H1 (cell line): ENCODE data around the gene SRRT.
"Not testable (repeated sequence)": the region's sequence is repeated elsewhere in the genome, so short reads cannot be mapped to it uniquely, and the experiment has no call there.

Source experiments
- CHD1 ChIP-seq: IDR thresholded peaks from 2 replicates; pipeline ENCODE4 v1.6.1; 2012; ENCODE audit warnings: low read depth, low read length, improper control_type of control experiment
- CTCF ChIP-seq, 3 experiments: IDR thresholded peaks; 1 replicate in 2 of 3; 2 replicates in 1 of 3; pipeline versions ENCODE4 v1.5.1 to v1.6.1; 2011; ENCODE audit warnings: low read length in 3 of 3, mild to moderate bottlenecking in 3 of 3, inconsistent platforms in 2 of 3, low read depth in 1 of 3, moderate library complexity in 1 of 3; ENCODE audit not compliant: insufficient read depth in 1 of 3; ENCODE audit errors: control extremely low read depth in 1 of 3
- EZH2 ChIP-seq: fragments of 200-600 bp; sonication (generic); IDR thresholded peaks from 2 replicates; pipeline ENCODE4 v1.7.1; 2012; ENCODE audit warnings: low read depth, mild to moderate bottlenecking, moderate library complexity, low read length, inconsistent platforms; ENCODE audit not compliant: severe bottlenecking
- HDAC2 ChIP-seq, 2 experiments: fragments of 300-600 bp in 1 of 2; sonication (generic) in 1 of 2; IDR thresholded peaks; 2 replicates each; pipeline ENCODE4 v1.6.1; 2011 to 2012; ENCODE audit warnings: low read depth in 2 of 2, low read length in 2 of 2, mild to moderate bottlenecking in 2 of 2, moderate library complexity in 2 of 2, borderline replicate concordance in 1 of 2, inconsistent platforms in 1 of 2
- JUN ChIP-seq: IDR thresholded peaks from 2 replicates; pipeline ENCODE4 v1.6.1; 2011; ENCODE audit warnings: low read depth, mild to moderate bottlenecking, improper control_type of control experiment, low read length
- POLR2A ChIP-seq, 2 experiments: IDR thresholded peaks; 1 replicate in 1 of 2; 2 replicates in 1 of 2; pipeline ENCODE4 v1.6.1; 2011; ENCODE audit warnings: low read depth in 2 of 2, low read length in 2 of 2, mild to moderate bottlenecking in 2 of 2; ENCODE audit errors: control extremely low read depth in 1 of 2
- POLR2AphosphoS5 ChIP-seq: IDR thresholded peaks from 2 replicates; pipeline ENCODE4 v1.6.1; 2011; ENCODE audit warnings: low read depth, low read length
- TF ChIP-seq, protein P1 (sequence below): IDR thresholded peaks from 2 replicates; pipeline ENCODE4 v1.6.1; 2012; ENCODE audit warnings: inconsistent platforms

- not testable (repeated sequence) for TF ChIP-seq CHD1; CTCF (IDR thresholded peaks at IDR 0.05; ENCODE audit: control extremely low read depth in 1 of 3, insufficient read depth in 1 of 3, low read depth in 1 of 3, low read length in 3 of 3); POLR2AphosphoS5; EZH2; JUN; HDAC2 (IDR thresholded peaks at IDR 0.05; ENCODE audit: borderline replicate concordance in 1 of 2, low read depth in 2 of 2, low read length in 2 of 2); POLR2A (IDR thresholded peaks at IDR 0.05; ENCODE audit: control extremely low read depth in 1 of 2, low read depth in 2 of 2, low read length in 2 of 2)
- TF ChIP-seq, protein P1, sequence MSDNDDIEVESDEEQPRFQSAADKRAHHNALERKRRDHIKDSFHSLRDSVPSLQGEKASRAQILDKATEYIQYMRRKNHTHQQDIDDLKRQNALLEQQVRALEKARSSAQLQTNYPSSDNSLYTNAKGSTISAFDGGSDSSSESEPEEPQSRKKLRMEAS: not testable (repeated sequence)
Observed at GRCh38 chr7:100919779-100920437, 45.0 kb downstream of the SRRT start.
